ENCODE results near the gene ICA1L.

DNA sequence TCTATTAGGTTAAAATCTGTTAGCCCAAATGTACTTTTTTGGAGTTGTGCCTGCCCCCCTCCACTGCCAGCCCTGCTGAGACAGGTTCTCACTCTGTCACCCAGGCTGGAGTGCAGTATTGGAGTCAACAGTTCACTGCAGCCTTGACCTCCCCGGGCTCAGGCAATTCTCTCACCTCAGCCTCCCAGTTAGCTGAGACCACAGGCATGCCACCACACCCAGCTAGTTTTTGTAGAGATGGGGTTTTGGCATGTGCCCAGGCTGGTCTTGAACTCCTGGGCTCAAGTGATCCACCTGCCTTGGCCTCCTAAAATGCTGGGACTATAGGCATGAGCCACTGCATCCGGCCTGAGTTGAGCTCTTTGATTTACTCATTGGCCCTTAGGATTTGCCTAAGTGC lies 110.7 kb downstream of the ICA1L start:
- TF ChIP-seq, protein P1, sequence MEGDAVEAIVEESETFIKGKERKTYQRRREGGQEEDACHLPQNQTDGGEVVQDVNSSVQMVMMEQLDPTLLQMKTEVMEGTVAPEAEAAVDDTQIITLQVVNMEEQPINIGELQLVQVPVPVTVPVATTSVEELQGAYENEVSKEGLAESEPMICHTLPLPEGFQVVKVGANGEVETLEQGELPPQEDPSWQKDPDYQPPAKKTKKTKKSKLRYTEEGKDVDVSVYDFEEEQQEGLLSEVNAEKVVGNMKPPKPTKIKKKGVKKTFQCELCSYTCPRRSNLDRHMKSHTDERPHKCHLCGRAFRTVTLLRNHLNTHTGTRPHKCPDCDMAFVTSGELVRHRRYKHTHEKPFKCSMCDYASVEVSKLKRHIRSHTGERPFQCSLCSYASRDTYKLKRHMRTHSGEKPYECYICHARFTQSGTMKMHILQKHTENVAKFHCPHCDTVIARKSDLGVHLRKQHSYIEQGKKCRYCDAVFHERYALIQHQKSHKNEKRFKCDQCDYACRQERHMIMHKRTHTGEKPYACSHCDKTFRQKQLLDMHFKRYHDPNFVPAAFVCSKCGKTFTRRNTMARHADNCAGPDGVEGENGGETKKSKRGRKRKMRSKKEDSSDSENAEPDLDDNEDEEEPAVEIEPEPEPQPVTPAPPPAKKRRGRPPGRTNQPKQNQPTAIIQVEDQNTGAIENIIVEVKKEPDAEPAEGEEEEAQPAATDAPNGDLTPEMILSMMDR (IDR thresholded peaks at IDR 0.05 in 8 of 11, conservative IDR thresholded peaks at IDR 0.05 in 3 of 11) = no peak
- TF ChIP-seq POLR2AphosphoS5 (IDR thresholded peaks at IDR 0.05) = no peak

All from spleen (tissue), 7 donors.